Glutamatergic neuron (in vitro differentiated cells): ENCODE results near the gene CRAT. TPM values are rescaled to one million over a fixed set of nuclear protein-coding genes. Genes with fewer than 3 reads are reported as not detected.

ENCODE experiments used
- DNase-seq: peaks from one replicate; pipeline ENCODE4 v3.0.0; 2022
- H3K27ac Mint-ChIP-seq: one replicate; pipeline ENCODE4 v1.8.0; 2020; ENCODE audit warnings: mild to moderate bottlenecking, mixed read lengths, inconsistent platforms; ENCODE audit not compliant: unreplicated experiment
- H3K27me3 Mint-ChIP-seq: one replicate; pipeline ENCODE4 v1.8.0; 2020; ENCODE audit warnings: mild to moderate bottlenecking, moderate library complexity, mixed read lengths, inconsistent platforms; ENCODE audit not compliant: unreplicated experiment
- H3K36me3 Mint-ChIP-seq: one replicate; pipeline ENCODE4 v1.8.0; 2020; ENCODE audit warnings: mild to moderate bottlenecking, mixed read lengths, inconsistent platforms; ENCODE audit not compliant: unreplicated experiment
- H3K4me1 Mint-ChIP-seq: one replicate; pipeline ENCODE4 v1.8.0; 2020; ENCODE audit warnings: mild to moderate bottlenecking, low read depth, mixed read lengths, inconsistent platforms; ENCODE audit not compliant: unreplicated experiment
- H3K4me3 Mint-ChIP-seq: one replicate; pipeline ENCODE4 v1.8.0; 2020; ENCODE audit warnings: mild to moderate bottlenecking, mixed read lengths, inconsistent platforms; ENCODE audit not compliant: unreplicated experiment
- H3K9me3 Mint-ChIP-seq: one replicate; pipeline ENCODE4 v1.8.0; 2020; ENCODE audit warnings: mild to moderate bottlenecking, moderate library complexity, mixed read lengths, inconsistent platforms; ENCODE audit not compliant: unreplicated experiment
- CTCF ChIP-seq: fragments of 200-600 bp; sonication (generic); IDR thresholded peaks from one replicate; pipeline ENCODE4 v1.5.0; 2021; ENCODE audit not compliant: partially characterized antibody, unreplicated experiment
- long read RNA-seq: library from polyadenylated mRNA; unstranded; transcript quantifications from one replicate; pipeline ENCODE4 v2.0.0, GENCODE V29; 2020; ENCODE audit not compliant: unreplicated experiment
- total RNA-seq: library from RNA; stranded (reverse); fragmentation: NEBNext Ultra II Directional; extraction: Animal tissue kit (Norgen Biotek cat#: 25700); gene quantifications from one replicate; pipeline ENCODE4 v1.2.1, GENCODE V29; 2021; ENCODE audit not compliant: unreplicated experiment

The CRAT gene
- 95.8 TPM for total RNA-seq
- long read RNA-seq, transcript CRAT-207 (15 exons, 2,253 nt) = minor isoform, 7 of 58 reads
- long read RNA-seq, transcript CRAT-201 (14 exons, 2,763 nt) = major isoform, 33 of 58 reads
- long read RNA-seq, partial matches to known transcripts = 4 of 58 reads
- long read RNA-seq, other reads (novel, unspliced or antisense) = 11 of 58 reads

DNA sequence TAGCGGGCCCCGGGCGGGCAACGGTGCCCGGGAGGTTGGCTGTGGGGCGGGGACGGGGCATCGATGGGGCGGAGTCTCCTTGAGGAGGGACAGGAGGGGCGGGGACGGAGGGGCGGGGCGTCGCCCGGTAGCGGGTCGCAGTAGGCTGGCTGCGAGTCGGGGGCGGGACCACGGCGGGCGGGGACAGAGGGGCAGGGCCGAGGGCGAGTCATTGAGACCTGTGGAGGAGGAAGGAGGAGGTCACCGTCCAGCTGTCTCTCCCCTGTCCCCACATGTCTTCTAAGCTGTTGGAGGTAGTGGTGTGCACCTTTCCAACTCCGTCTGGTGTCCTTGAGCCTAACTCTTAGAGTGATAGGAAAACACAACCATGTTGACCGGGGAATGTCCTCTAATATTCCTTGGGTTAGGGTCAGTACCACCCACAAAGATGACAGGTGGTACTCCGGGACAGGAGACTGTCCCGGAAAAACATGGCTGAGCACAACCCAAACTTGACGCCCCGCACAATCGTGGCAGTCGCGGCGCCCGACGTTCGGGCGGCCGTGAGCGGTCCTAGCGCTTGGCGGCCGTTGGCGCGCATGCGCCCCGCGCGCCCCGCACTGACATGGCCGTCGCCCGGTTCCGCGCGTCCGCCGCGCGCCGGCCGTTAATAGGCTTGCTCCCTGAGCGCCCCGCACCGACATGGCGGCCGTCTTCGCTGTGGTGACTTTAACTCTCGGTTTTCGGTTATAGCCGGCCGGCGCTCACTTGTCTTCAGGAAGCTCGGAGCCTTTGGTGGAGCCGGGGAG lies at the start of gene CRAT, which contains the start of gene PTPA:
Gene CRAT (minus strand): TSS at position 54 of the 788 bp plus-strand sequence. CDS start 284 bp downstream, outside the sequence.
Gene PTPA (plus strand): TSS at position 676 of the 788 bp plus-strand sequence. CDS start 186 bp downstream, outside the sequence.
- DNase-seq = peak; percentile 98
- Mint-ChIP-seq H3K4me3 (peak within 1 kb of the TSS; percentile 91), H3K9me3 (peaks cover 5% of the 10 kb centered on the region), H3K36me3 (no peaks in the 10 kb centered on the region), H3K27ac (peak within 1 kb of the TSS; percentile 98), H3K4me1 (peaks cover 13% of the 10 kb centered on the region), H3K27me3 (peaks cover 12% of the 10 kb centered on the region)
- no peak for TF ChIP-seq CTCF

DNA sequence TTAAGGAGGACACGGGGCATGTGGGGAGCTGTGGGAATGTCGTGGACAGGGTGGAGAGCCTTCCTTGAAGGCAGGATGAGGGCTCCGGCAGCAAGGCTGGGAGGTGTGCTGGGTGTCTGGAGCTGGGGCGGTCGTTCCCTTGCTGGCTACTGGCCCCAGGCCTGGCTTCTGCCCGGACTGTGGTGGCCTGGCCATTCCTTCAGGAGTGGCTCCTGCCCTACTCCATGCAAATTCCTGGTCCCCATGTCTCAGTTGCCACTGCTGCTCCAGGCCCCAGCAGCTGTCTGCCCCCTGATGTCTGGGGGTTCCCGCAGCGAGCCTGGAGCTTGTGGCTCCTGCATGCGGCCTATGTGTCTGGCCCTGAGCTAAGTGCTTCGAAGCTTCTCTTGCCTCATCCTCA lies 45.6 kb upstream of the CRAT start:
- DNase-seq = no peak
- no peak overlapping the region for H3K4me3 Mint-ChIP-seq
- peaks cover 12% of the 10 kb centered on the region for H3K27me3 Mint-ChIP-seq
- no peaks in the 10 kb centered on the region for H3K4me1 Mint-ChIP-seq
- H3K27ac Mint-ChIP-seq = no peak overlapping the region
- peaks cover 4% of the 10 kb centered on the region for H3K36me3 Mint-ChIP-seq
- H3K9me3 Mint-ChIP-seq = peaks cover 5% of the 10 kb centered on the region
- no peak for TF ChIP-seq CTCF

- H3K9me3 Mint-ChIP-seq = peaks cover 5% of the 10 kb centered on the region
Measured at GRCh38 chr9:129154866-129155477, 44.4 kb upstream of the CRAT start.

GRCh38 chr9:129151469-129151868 lies 40.9 kb upstream of the CRAT start:
- Mint-ChIP-seq H3K4me1 (peaks cover 10% of the 10 kb centered on the region), H3K27me3 (peaks cover 14% of the 10 kb centered on the region), H3K36me3 (peaks cover 5% of the 10 kb centered on the region), H3K9me3 (peaks cover 4% of the 10 kb centered on the region), H3K27ac (peak overlapping the region; percentile 56), H3K4me3 (peak overlapping the region; percentile 13)
- no peak for TF ChIP-seq CTCF
- DNase-seq = no peak

More at GRCh38 chr9:129154866-129155477, 44.4 kb upstream of the CRAT start:
- peaks cover 14% of the 10 kb centered on the region for H3K27me3 Mint-ChIP-seq
- no peak for DNase-seq
- H3K27ac Mint-ChIP-seq = no peak overlapping the region
- TF ChIP-seq CTCF = no peak
- H3K4me3 Mint-ChIP-seq = no peak overlapping the region
- peaks cover 5% of the 10 kb centered on the region for H3K36me3 Mint-ChIP-seq
- no peaks in the 10 kb centered on the region for H3K4me1 Mint-ChIP-seq
